ENCODE measurements around the gene SRR. TPM values are rescaled to one million over a fixed set of nuclear protein-coding genes. Genes with fewer than 3 reads are reported as not detected.
"Not testable (repeated sequence)": the region's sequence is repeated elsewhere in the genome, so short reads cannot be mapped to it uniquely, and the experiment has no call there.

SRR gene
- 21.0 TPM for polyA plus RNA-seq (ENCODE audit: insufficient read length)

- DNase-seq (ENCODE audit: low read depth): peak; percentile 54
Observed at GRCh38 chr17:2303204-2304188, at the start of gene SRR, which contains the start of gene SMG6. Gene SRR (plus strand): TSS chr17:2303950. CDS start chr17:2315561, 11,611 bp downstream. Gene SMG6 (minus strand): TSS chr17:2303785. CDS start chr17:2303720, 65 bp downstream.

GRCh38 chr17:2258830-2259229 is 44.9 kb upstream of the SRR start:
- not testable (repeated sequence) for DNase-seq (ENCODE audit: low read depth)

GRCh38 chr17:2259769-2260536 is 43.8 kb upstream of the SRR start:
- no peak for DNase-seq (ENCODE audit: low read depth)

- no peak for DNase-seq (ENCODE audit: low read depth)
Observed at GRCh38 chr17:2262135-2262587, 41.6 kb upstream of the SRR start.

- DNase-seq (ENCODE audit: low read depth): no peak
Observed at GRCh38 chr17:2263183-2264066, 40.3 kb upstream of the SRR start.

- no peak for DNase-seq (ENCODE audit: low read depth)
Observed at GRCh38 chr17:2264067-2264860, 39.5 kb upstream of the SRR start.

GRCh38 chr17:2265166-2265565 is 38.6 kb upstream of the SRR start:
- not testable (repeated sequence) for DNase-seq (ENCODE audit: low read depth)

GRCh38 chr17:2266045-2266864 is 37.5 kb upstream of the SRR start:
- DNase-seq (ENCODE audit: low read depth): no peak

- no peak for DNase-seq (ENCODE audit: low read depth)
Observed at GRCh38 chr17:2266865-2267228, 36.9 kb upstream of the SRR start.

GRCh38 chr17:2267354-2267753 is 36.4 kb upstream of the SRR start:
- DNase-seq (ENCODE audit: low read depth): no peak

GRCh38 chr17:2271985-2272702 is 31.6 kb upstream of the SRR start:
- no peak for DNase-seq (ENCODE audit: low read depth)

- DNase-seq (ENCODE audit: low read depth): no peak
Observed at GRCh38 chr17:2274414-2274813, 29.3 kb upstream of the SRR start.

GRCh38 chr17:2275722-2276121 is 28.0 kb upstream of the SRR start:
- DNase-seq (ENCODE audit: low read depth): no peak

- DNase-seq (ENCODE audit: low read depth): no peak
Observed at GRCh38 chr17:2277429-2278170, 26.1 kb upstream of the SRR start.

- no peak for DNase-seq (ENCODE audit: low read depth)
Observed at GRCh38 chr17:2279707-2280106, 24.0 kb upstream of the SRR start.

- peak; percentile 56 for DNase-seq (ENCODE audit: low read depth)
Observed at GRCh38 chr17:2282297-2282873, 21.4 kb upstream of the SRR start.

- no peak for DNase-seq (ENCODE audit: low read depth)
Observed at GRCh38 chr17:2283302-2283701, 20.4 kb upstream of the SRR start.
